ENCODE data around the gene TMEM178B. TPM values are rescaled to one million over a fixed set of nuclear protein-coding genes. Genes with fewer than 3 reads are reported as not detected.

TMEM178B gene
- total RNA-seq, 1 donor from 2014 or later, result 35.9 TPM

GRCh38 chr7:141410353-141411000 lies 336.6 kb downstream of the TMEM178B start:
- no peak for TF ChIP-seq CTCF (IDR thresholded peaks at IDR 0.05; ENCODE audit: borderline replicate concordance)
- H3K9me3 ChIP-seq (replicated peaks), result no peaks in the 10 kb centered on the region
- no peaks in the 10 kb centered on the region for H3K36me3 ChIP-seq
- intact Hi-C loops (cut with micrococcal nuclease), result no loop called here
- H3K4me1 ChIP-seq, result peaks cover 36% of the 10 kb centered on the region
- no peak overlapping the region for H3K4me3 ChIP-seq
- no peaks in the 10 kb centered on the region for H3K27me3 ChIP-seq (ENCODE audit: low read depth)
- DNase-seq, result no peak
- no peak overlapping the region for H3K27ac ChIP-seq (replicated peaks)

GRCh38 chr7:141411133-141411532 lies 337.3 kb downstream of the TMEM178B start:
- Histone ChIP-seq H3K4me3 (no peak overlapping the region), H3K27ac (replicated peaks) (no peak overlapping the region), H3K27me3 (ENCODE audit: low read depth) (no peaks in the 10 kb centered on the region), H3K4me1 (peaks cover 36% of the 10 kb centered on the region), H3K9me3 (replicated peaks) (no peaks in the 10 kb centered on the region), H3K36me3 (no peaks in the 10 kb centered on the region)
- intact Hi-C loops (cut with micrococcal nuclease), result no loop called here
- TF ChIP-seq CTCF (IDR thresholded peaks at IDR 0.05; ENCODE audit: borderline replicate concordance), result no peak
- no peak for DNase-seq

- H3K9me3 ChIP-seq (replicated peaks), result no peaks in the 10 kb centered on the region
- H3K27ac ChIP-seq (replicated peaks), result no peak overlapping the region
- H3K4me1 ChIP-seq, result peaks cover 43% of the 10 kb centered on the region
- no peak for TF ChIP-seq CTCF (IDR thresholded peaks at IDR 0.05; ENCODE audit: borderline replicate concordance)
- no peak for DNase-seq
- intact Hi-C loops (cut with micrococcal nuclease), result no loop called here
- no peaks in the 10 kb centered on the region for H3K27me3 ChIP-seq (ENCODE audit: low read depth)
- H3K36me3 ChIP-seq, result no peaks in the 10 kb centered on the region
- H3K4me3 ChIP-seq, result no peak overlapping the region
Observed at GRCh38 chr7:141415999-141416398, 342.1 kb downstream of the TMEM178B start.

- Histone ChIP-seq H3K36me3 (no peaks in the 10 kb centered on the region), H3K9me3 (replicated peaks) (no peaks in the 10 kb centered on the region), H3K27me3 (ENCODE audit: low read depth) (no peaks in the 10 kb centered on the region), H3K27ac (replicated peaks) (no peak overlapping the region), H3K4me3 (no peak overlapping the region), H3K4me1 (peaks cover 43% of the 10 kb centered on the region)
- no peak for TF ChIP-seq CTCF (IDR thresholded peaks at IDR 0.05; ENCODE audit: borderline replicate concordance)
- intact Hi-C loops (cut with micrococcal nuclease), result no loop called here
- no peak for DNase-seq
Observed at GRCh38 chr7:141416650-141417270, 342.9 kb downstream of the TMEM178B start.

- H3K4me3 ChIP-seq, result no peak overlapping the region
Observed at GRCh38 chr7:141417506-141417905, 343.6 kb downstream of the TMEM178B start.

More at GRCh38 chr7:141417506-141417905, 343.6 kb downstream of the TMEM178B start:
- Histone ChIP-seq H3K9me3 (replicated peaks) (no peaks in the 10 kb centered on the region), H3K27ac (replicated peaks) (no peak overlapping the region), H3K27me3 (ENCODE audit: low read depth) (no peaks in the 10 kb centered on the region), H3K4me1 (peaks cover 43% of the 10 kb centered on the region), H3K36me3 (no peaks in the 10 kb centered on the region)
- no peak for TF ChIP-seq CTCF (IDR thresholded peaks at IDR 0.05; ENCODE audit: borderline replicate concordance)
- no peak for DNase-seq
- intact Hi-C loops (cut with micrococcal nuclease), result no loop called here

Data from left ventricle myocardium inferior (tissue), 1 donor.